GM18508 (cell line): ENCODE results near the gene EVA1B.

Experiments used
- ATAC-seq: cut with Tn5 transposase; IDR thresholded peaks from one replicate; pipeline ENCODE4 v1.9.1; 2021; ENCODE audit warnings: moderate number of reproducible peaks; ENCODE audit not compliant: insufficient read depth, unreplicated experiment

EVA1B gene

DNA sequence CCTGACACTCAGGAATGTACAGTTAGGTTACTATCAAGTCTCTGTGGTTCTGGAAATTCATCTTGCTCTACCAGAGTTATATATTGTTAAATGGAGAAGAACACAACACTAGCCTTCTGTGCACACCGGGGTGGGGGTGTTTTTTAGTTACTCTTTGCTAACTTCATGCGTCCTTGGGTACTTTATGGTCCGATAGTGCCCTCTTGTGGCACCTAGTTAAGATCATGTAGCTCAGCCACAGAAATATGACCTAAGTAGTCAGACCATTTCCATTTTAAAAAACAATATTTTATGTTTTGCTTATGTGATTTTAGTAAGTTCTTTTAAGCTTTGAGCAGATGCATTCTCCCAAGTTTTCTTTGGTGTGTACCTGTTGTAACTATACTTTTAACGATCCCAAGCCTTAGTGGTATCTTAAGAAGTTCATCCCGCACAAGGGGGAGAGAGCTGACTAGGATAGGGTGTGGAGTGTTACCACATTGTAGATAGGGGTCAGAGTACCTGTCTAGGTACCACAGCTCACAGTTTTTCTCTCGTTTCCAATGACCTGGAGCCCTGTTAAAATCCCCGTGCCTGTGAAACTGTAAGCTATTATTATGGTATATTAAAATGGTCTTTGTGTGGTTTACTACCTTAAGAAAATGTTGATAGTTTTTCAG is 37.9 kb downstream of the EVA1B start:
- ATAC-seq = no peak

GRCh38 chr1:36284517-36284916 is 38.9 kb downstream of the EVA1B start:
- no peak for ATAC-seq

GRCh38 chr1:36284061-36284460 is 39.4 kb downstream of the EVA1B start:
- ATAC-seq = no peak

DNA sequence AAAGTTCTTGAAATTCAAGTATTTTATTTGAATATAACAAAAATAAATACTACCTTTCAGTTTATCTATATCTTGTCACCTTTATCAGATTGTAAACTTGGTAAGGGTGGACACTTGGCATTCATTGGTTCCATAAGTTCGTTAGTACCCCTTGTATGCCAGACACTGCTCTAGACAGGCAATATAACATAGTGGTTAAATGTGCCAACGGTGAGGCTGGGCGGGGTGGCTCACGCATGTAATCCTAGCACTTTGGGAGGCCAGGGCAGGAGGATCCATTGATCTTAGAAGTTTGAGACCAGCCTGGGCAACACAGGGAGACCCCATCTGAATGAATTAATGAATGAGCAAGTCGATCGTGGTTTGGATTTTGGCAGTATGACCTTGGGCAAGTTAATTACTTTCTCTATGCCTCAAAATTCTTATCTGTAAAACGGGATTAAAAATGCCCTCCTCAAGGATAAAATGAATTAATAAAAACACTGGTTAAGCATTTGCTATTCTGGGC is 43.6 kb downstream of the EVA1B start:
- no peak for ATAC-seq

GRCh38 chr1:36279110-36279788 is 44.2 kb downstream of the EVA1B start:
- ATAC-seq = no peak

DNA sequence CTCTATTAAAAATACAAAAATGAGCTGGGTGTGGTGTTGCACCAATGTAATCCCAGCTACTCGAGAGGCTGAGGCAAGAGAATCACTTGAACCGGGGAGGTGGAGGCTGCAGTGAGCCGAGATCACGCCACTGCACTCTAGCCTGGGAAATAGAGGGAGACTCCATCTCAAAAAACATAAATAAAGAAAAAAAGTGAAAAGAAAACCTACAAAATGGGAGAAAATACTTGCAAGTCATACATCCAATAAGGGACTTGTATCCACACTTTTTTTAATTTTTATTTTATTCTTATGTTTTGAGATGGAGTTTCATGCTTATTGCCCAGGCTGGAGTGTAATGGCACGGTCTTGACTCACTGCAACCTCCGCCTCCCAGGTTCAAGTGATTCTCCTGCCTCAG is 46.8 kb downstream of the EVA1B start:
- ATAC-seq = no peak

- no peak for ATAC-seq
Observed at GRCh38 chr1:36274201-36274600, 49.2 kb downstream of the EVA1B start.

- ATAC-seq = no peak
Observed at GRCh38 chr1:36273024-36273423, 50.4 kb downstream of the EVA1B start.
